ENCODE measurements around the gene LRRTM3.

LRRTM3 gene

DNA sequence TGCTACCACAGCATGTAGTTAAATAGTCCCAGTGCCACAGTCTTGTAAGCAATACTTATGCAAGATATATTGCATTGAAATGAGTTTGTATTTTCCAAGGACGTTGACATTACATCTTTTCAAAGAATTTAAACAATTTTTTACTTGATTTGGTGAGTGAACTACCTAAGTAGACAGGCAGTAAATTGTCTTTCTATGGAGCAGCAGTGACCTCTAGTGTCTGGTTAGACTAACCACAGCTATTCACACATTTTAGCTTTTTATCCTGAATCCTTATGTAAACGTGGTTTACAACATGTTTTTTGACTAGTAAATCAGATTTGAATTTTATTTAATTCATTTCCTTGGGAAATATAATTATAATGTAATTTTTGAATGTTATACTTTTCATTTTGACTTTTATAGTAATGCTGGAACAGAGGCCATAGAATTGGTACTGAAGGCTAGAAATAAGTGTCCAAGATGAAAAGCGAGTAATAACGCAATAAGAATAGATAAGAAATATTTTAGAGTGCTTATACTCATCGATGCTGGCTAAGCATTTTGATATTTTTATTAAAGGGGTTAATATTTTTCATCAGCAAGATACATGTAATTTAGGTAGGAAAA is 5.6 kb downstream of the LRRTM3 start:
- TF ChIP-seq, protein P1, sequence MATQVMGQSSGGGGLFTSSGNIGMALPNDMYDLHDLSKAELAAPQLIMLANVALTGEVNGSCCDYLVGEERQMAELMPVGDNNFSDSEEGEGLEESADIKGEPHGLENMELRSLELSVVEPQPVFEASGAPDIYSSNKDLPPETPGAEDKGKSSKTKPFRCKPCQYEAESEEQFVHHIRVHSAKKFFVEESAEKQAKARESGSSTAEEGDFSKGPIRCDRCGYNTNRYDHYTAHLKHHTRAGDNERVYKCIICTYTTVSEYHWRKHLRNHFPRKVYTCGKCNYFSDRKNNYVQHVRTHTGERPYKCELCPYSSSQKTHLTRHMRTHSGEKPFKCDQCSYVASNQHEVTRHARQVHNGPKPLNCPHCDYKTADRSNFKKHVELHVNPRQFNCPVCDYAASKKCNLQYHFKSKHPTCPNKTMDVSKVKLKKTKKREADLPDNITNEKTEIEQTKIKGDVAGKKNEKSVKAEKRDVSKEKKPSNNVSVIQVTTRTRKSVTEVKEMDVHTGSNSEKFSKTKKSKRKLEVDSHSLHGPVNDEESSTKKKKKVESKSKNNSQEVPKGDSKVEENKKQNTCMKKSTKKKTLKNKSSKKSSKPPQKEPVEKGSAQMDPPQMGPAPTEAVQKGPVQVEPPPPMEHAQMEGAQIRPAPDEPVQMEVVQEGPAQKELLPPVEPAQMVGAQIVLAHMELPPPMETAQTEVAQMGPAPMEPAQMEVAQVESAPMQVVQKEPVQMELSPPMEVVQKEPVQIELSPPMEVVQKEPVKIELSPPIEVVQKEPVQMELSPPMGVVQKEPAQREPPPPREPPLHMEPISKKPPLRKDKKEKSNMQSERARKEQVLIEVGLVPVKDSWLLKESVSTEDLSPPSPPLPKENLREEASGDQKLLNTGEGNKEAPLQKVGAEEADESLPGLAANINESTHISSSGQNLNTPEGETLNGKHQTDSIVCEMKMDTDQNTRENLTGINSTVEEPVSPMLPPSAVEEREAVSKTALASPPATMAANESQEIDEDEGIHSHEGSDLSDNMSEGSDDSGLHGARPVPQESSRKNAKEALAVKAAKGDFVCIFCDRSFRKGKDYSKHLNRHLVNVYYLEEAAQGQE (IDR thresholded peaks at IDR 0.05; ENCODE audit: insufficient read depth in 1 of 2, low read depth in 2 of 2, low read length in 2 of 2) = no peak
- TF ChIP-seq FOXP2 (optimal IDR thresholded peaks at IDR 0.05; ENCODE audit: borderline replicate concordance, extremely low read depth, extremely low read length, insufficient read depth) = no peak
- TF ChIP-seq SIN3A (IDR thresholded peaks at IDR 0.05; ENCODE audit: borderline replicate concordance, insufficient read depth, low read length) = no peak

DNA sequence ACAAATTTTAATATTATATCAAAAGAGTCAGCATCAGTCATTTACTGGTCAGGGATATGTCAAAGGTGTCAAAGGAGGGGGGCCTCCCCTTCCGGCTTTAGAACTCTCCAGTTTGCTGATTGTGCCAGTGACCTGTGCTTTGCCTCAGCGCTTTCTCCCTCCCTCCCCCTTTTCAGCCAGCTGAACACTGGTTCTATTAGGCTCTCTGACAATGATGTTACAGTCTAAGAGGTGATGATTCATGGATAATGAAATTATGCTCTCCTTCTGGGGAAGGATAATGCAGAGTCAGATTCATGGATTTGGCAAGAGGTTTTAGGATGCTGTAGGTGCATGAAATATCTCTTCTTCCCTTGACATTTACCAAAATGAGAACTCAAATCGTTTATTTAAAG is 6.1 kb downstream of the LRRTM3 start:
- TF ChIP-seq, protein P1 (IDR thresholded peaks at IDR 0.05; ENCODE audit: insufficient read depth in 1 of 2, low read depth in 2 of 2, low read length in 2 of 2) = no peak
- TF ChIP-seq FOXP2 (optimal IDR thresholded peaks at IDR 0.05; ENCODE audit: borderline replicate concordance, extremely low read depth, extremely low read length, insufficient read depth) (no peak), POLR2AphosphoS5 (IDR thresholded peaks at IDR 0.05; ENCODE audit: low read depth, low read length) (no peak), TAF1 (IDR thresholded peaks at IDR 0.05; ENCODE audit: borderline replicate concordance, insufficient read depth, low read length) (no peak), SIN3A (IDR thresholded peaks at IDR 0.05; ENCODE audit: borderline replicate concordance, insufficient read depth, low read length) (no peak)

DNA sequence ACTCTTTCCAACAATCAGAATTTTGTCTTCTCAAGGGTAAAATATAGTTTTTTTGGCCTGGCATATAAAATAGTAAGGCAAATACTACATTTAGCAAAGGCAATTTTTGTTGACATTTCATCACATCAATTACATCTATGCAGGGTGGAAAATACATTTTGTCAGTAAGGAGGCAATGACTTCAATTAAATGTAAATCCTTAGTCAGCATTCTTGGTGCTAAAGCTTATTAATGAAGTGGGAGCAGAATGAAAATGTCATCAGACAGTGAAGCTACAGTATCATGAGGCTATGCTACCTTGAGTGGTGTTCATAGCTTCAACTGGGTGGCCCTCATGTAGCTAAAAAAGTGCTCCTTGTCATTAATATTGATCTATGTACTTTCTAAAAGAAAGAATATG is 8.9 kb downstream of the LRRTM3 start:
- TF ChIP-seq FOXP2 (optimal IDR thresholded peaks at IDR 0.05; ENCODE audit: borderline replicate concordance, extremely low read depth, extremely low read length, insufficient read depth) (no peak), POLR2AphosphoS5 (IDR thresholded peaks at IDR 0.05; ENCODE audit: low read depth, low read length) (no peak), TAF1 (IDR thresholded peaks at IDR 0.05; ENCODE audit: borderline replicate concordance, insufficient read depth, low read length) (no peak), SIN3A (IDR thresholded peaks at IDR 0.05; ENCODE audit: borderline replicate concordance, insufficient read depth, low read length) (no peak)
- TF ChIP-seq, protein P1 (IDR thresholded peaks at IDR 0.05; ENCODE audit: insufficient read depth in 1 of 2, low read depth in 2 of 2, low read length in 2 of 2) = no peak

DNA sequence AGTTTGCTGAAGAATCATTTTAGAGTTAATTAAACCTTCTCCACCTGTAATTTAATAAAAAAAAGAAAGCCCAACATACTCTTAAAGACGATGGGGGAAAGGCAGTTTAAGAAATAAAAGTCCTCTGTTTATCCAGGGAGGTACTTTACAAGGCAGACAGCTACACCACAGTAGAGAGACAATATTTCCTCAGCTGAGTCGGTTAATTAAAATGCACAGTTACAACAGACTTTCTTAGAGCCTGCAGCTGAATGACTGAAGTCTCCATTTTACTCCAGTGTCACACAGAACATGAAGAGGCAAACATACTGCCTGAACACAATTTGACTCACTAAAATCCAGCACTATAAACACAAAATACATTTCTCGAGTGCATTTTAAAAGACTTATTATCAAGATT is 15.1 kb downstream of the LRRTM3 start:
- TF ChIP-seq, protein P1 (IDR thresholded peaks at IDR 0.05; ENCODE audit: insufficient read depth in 1 of 2, low read depth in 2 of 2, low read length in 2 of 2) = no peak
- TF ChIP-seq SIN3A (IDR thresholded peaks at IDR 0.05; ENCODE audit: borderline replicate concordance, insufficient read depth, low read length) (no peak), TAF1 (IDR thresholded peaks at IDR 0.05; ENCODE audit: borderline replicate concordance, insufficient read depth, low read length) (no peak), POLR2AphosphoS5 (IDR thresholded peaks at IDR 0.05; ENCODE audit: low read depth, low read length) (no peak), FOXP2 (optimal IDR thresholded peaks at IDR 0.05; ENCODE audit: borderline replicate concordance, extremely low read depth, extremely low read length, insufficient read depth) (no peak)

DNA sequence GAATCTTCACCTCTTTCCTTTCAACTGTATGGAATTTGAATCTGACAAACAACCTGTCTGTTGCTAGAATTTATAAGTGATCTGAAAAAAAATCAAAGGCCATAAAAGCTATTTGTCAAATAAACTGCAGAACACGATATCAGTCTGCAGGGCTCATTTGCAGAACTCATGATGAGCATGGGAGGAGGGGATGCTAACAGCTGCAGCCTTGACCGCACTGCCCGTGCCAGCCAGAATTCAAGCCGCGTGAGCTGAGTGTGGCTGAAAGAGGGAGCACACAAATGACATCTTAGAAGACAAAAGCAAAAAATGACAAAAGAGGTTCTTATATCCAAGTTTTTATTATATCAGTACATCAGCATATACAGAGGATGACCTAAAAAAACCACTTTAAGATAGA is 15.7 kb downstream of the LRRTM3 start:
- TF ChIP-seq SIN3A (IDR thresholded peaks at IDR 0.05; ENCODE audit: borderline replicate concordance, insufficient read depth, low read length) (no peak), POLR2AphosphoS5 (IDR thresholded peaks at IDR 0.05; ENCODE audit: low read depth, low read length) (no peak), TAF1 (IDR thresholded peaks at IDR 0.05; ENCODE audit: borderline replicate concordance, insufficient read depth, low read length) (no peak), FOXP2 (optimal IDR thresholded peaks at IDR 0.05; ENCODE audit: borderline replicate concordance, extremely low read depth, extremely low read length, insufficient read depth) (no peak)
- TF ChIP-seq, protein P1 (IDR thresholded peaks at IDR 0.05; ENCODE audit: insufficient read depth in 1 of 2, low read depth in 2 of 2, low read length in 2 of 2) = no peak
